Measurements from ENCODE around the gene WWP2. TPM values are rescaled to one million over a fixed set of nuclear protein-coding genes. Genes with fewer than 3 reads are reported as not detected.
A peak's percentile ranks its signal among the peaks of the same experiment; 100 is the strongest.
"Not testable (repeated sequence)": the region's sequence is repeated elsewhere in the genome, so short reads cannot be mapped to it uniquely, and the experiment has no call there.

The WWP2 gene
- total and polyA plus RNA-seq, 2 experiments from 2014 or later = 19.9 to 23.1 TPM

DNA sequence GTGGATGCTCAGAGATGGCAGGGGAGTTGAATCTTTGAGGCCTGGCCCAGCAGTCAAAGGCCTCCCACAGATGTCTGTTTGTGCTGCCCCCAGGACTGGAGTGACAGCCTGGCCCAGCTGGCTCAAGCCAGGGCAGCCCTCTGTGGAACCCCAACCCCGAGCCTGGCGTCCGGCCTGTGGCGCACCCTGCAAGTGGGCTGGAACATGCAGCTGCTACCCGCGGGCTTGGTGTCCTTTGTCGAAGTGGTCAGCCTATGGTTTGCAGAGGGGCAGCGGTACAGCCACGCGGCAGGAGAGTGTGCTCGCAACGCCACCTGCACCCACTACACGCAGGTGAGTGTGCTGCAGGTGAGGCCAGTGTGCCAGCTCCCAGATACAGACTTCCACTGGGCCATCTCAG lies 192.1 kb downstream of the WWP2 start:
- not testable (repeated sequence) for H3K9me3 ChIP-seq (ENCODE audit: low read depth); H3K27me3 ChIP-seq; H3K27ac ChIP-seq; DNase-seq (ENCODE audit: low spot score); H3K9me2 ChIP-seq (replicated peaks; ENCODE audit: insufficient read depth); H3K4me1 ChIP-seq (ENCODE audit: insufficient read depth); H2AFZ ChIP-seq; H4K20me1 ChIP-seq (ENCODE audit: insufficient read depth, poor library complexity, severe bottlenecking); H3K4me2 ChIP-seq; H3K36me3 ChIP-seq (replicated peaks; ENCODE audit: insufficient read depth, low read depth); H3K79me2 ChIP-seq; H3K4me3 ChIP-seq
- WGBS (ENCODE audit: low lambda C conversion rate, missing lambda C conversion rate) = 96% methylated on average over 13 of the region's 13 CpGs

DNA sequence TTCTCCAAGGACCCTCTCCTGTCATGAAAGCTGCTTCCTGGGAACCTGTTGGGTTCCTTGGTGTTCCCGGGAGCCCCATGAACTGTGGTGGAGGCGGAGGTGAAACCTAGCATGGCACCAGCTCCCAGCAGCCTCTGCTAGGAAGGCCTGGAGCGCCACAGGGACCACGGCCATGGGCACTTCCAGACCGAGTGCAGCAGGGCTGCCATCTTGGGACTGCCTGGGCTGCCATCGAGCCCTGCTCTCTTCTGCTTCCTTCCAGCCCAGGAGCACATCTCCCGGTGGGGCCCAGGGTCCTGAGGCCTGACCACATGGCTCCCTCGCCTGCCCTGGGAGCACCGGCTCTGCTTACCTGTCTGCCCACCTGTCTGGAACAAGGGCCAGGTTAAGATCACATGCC lies 201.2 kb downstream of the WWP2 start:
- H3K27ac ChIP-seq; H3K79me2 ChIP-seq; H3K27me3 ChIP-seq; H3K4me1 ChIP-seq (ENCODE audit: insufficient read depth); DNase-seq (ENCODE audit: low spot score); H4K20me1 ChIP-seq (ENCODE audit: insufficient read depth, poor library complexity, severe bottlenecking); H3K4me2 ChIP-seq; H3K9me2 ChIP-seq (replicated peaks; ENCODE audit: insufficient read depth); H2AFZ ChIP-seq; H3K9me3 ChIP-seq (ENCODE audit: low read depth); H3K4me3 ChIP-seq; H3K36me3 ChIP-seq (replicated peaks; ENCODE audit: insufficient read depth, low read depth): not testable (repeated sequence)
- WGBS (ENCODE audit: low lambda C conversion rate, missing lambda C conversion rate) = no CpG with 5 or more reads among the region's 9 CpGs

DNA sequence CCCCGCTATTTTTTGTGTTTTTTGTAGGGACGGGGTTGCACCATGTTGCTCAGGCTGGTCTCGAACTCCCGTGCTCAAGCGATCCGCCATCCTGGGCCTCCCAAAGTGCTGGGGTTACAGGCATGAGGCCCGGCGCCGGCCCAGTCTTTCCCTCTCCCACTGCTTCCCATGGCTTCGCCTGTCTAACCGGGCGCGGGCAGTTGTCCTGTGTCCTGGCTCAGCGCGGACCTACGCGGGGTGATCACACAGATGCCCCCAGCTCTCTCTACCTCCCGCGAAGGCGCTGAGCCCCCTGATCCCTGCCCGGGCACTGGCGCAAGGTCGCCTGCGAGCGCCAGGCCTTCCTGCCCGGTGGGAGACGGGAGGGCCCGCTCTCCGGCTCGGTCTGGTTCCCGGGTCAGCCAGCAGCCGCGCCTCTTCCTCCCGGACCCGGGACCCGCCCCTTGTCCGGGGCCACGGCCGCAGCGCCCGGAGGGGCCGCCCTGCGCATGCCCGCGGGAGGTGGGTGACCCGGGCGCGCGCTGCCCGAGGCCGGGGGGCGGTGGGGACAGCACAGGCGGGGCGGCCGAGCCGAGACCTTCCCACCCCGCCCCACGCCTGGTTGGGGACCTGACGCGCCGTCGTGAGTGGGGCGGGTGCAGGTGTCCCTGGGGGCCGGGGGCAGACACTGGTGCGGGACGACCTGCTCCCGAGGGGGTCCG lies 203.0 kb downstream of the WWP2 start:
- whole genome bisulfite sequencing (ENCODE audit: low lambda C conversion rate, missing lambda C conversion rate) = 66% methylated on average over 18 of the region's 68 CpGs

DNA sequence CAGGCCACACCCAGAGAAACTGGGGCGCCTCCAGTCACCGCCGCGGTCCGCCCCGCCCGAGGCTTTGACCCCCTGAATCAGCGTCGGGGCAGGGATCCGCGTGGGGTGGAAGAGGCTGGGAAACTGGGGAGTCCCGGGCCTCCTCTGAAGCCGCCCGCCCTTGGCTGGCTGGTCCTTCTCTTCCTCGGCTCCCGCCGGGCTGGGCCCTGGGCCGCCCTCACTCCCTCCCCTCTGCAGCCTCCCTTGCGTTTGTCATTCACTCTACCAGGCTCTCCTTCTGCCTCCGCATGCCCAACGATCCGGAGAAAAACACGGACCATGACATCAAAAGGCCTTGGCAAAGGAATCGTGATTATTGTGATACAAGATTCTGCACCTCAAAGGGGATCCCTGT lies 203.5 kb downstream of the WWP2 start:
- not testable (repeated sequence) for H3K4me3 ChIP-seq; H3K36me3 ChIP-seq (replicated peaks; ENCODE audit: insufficient read depth, low read depth); H3K27ac ChIP-seq; H3K9me3 ChIP-seq (ENCODE audit: low read depth); H3K79me2 ChIP-seq; H3K9me2 ChIP-seq (replicated peaks; ENCODE audit: insufficient read depth); H3K27me3 ChIP-seq; DNase-seq (ENCODE audit: low spot score); H4K20me1 ChIP-seq (ENCODE audit: insufficient read depth, poor library complexity, severe bottlenecking); H3K4me1 ChIP-seq (ENCODE audit: insufficient read depth); H2AFZ ChIP-seq
- peak overlapping the region; percentile 61 for H3K4me2 ChIP-seq
- 62% methylated on average over 7 of the region's 24 CpGs for WGBS (ENCODE audit: low lambda C conversion rate, missing lambda C conversion rate)

More for the DNA sequence above, 203.0 kb downstream of the WWP2 start:
- not testable (repeated sequence) for H3K9me3 ChIP-seq (ENCODE audit: low read depth); H3K36me3 ChIP-seq (replicated peaks; ENCODE audit: insufficient read depth, low read depth); H2AFZ ChIP-seq; H3K79me2 ChIP-seq; H4K20me1 ChIP-seq (ENCODE audit: insufficient read depth, poor library complexity, severe bottlenecking); H3K9me2 ChIP-seq (replicated peaks; ENCODE audit: insufficient read depth); H3K4me3 ChIP-seq; H3K27ac ChIP-seq; H3K27me3 ChIP-seq; H3K4me1 ChIP-seq (ENCODE audit: insufficient read depth)
- H3K4me2 ChIP-seq = peak overlapping the region; percentile 61
- DNase-seq (ENCODE audit: low spot score) = peak; percentile 9

DNA sequence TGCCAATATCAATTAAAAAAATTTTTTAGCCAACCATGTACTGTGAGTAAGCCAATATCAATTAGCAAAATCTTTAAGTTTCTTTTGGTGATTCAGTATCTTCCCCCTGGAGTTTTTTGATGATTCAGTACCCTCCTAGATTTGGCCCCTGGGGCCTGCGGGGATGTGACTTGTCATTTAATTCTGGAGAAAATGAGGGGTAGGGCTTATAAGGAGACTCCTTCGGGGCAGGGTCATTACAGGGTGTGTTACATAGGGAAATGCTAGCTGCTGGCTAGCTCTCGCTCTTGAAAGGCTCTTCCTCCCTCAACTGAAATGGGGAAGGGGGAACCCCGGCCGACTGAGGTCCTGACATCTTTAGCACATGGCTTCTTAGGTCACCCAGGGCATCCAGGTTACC lies 205.6 kb downstream of the WWP2 start:
- H3K79me2 ChIP-seq; H3K9me3 ChIP-seq (ENCODE audit: low read depth); H3K9me2 ChIP-seq (replicated peaks; ENCODE audit: insufficient read depth); H4K20me1 ChIP-seq (ENCODE audit: insufficient read depth, poor library complexity, severe bottlenecking); H2AFZ ChIP-seq; H3K4me2 ChIP-seq; H3K27ac ChIP-seq; H3K4me3 ChIP-seq; DNase-seq (ENCODE audit: low spot score); H3K4me1 ChIP-seq (ENCODE audit: insufficient read depth); H3K36me3 ChIP-seq (replicated peaks; ENCODE audit: insufficient read depth, low read depth); H3K27me3 ChIP-seq: not testable (repeated sequence)
- no CpG with 5 or more reads among the region's 5 CpGs for WGBS (ENCODE audit: low lambda C conversion rate, missing lambda C conversion rate)

DNA sequence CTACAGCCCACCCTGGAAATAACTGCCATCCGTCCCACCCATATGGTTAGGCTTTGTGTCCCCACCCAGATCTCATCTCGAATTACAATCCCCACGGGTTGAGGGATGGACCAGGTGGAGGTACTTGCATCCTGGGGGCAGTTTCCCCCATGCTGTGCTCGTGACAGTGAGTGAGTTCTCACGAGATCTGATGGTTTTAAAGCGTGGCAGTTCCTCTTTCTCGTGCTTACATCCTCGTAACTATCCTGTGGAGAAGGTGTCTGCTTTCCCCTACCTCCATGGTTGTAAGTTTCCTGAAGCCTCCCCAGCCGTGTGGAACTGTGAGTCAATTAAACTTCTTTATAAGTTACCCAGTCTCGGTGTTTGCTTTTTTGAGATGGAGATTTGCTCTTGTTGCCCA lies 206.0 kb downstream of the WWP2 start:
- not testable (repeated sequence) for H3K4me1 ChIP-seq (ENCODE audit: insufficient read depth); H3K9me2 ChIP-seq (replicated peaks; ENCODE audit: insufficient read depth); H4K20me1 ChIP-seq (ENCODE audit: insufficient read depth, poor library complexity, severe bottlenecking); H3K4me2 ChIP-seq; H3K9me3 ChIP-seq (ENCODE audit: low read depth); H3K27ac ChIP-seq; H3K4me3 ChIP-seq; DNase-seq (ENCODE audit: low spot score); H3K27me3 ChIP-seq; H3K36me3 ChIP-seq (replicated peaks; ENCODE audit: insufficient read depth, low read depth); H3K79me2 ChIP-seq; H2AFZ ChIP-seq
- WGBS (ENCODE audit: low lambda C conversion rate, missing lambda C conversion rate) = no CpG with 5 or more reads among the region's 10 CpGs

DNA sequence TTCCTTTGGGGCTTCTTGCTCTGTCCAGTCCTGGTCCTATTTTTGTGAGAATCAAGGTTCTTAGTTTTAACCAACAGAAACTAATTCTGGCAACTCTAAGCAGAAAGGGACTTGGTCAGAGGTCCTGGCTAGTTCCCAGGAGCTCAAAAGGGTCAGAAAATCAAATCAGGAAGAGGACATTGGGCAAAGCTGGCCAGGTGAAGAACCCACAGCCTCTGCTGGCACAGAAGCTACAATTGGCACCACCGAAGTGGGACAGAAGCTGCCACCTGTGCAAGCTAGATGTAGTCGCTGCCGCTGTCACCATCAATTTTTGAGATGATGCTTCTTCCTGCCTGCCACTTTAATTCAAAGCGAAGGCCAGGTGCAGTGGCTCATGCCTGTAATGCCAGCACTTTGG lies 207.5 kb downstream of the WWP2 start:
- H3K79me2 ChIP-seq; H3K9me3 ChIP-seq (ENCODE audit: low read depth); H2AFZ ChIP-seq; H3K27ac ChIP-seq; H3K27me3 ChIP-seq; H3K36me3 ChIP-seq (replicated peaks; ENCODE audit: insufficient read depth, low read depth); H4K20me1 ChIP-seq (ENCODE audit: insufficient read depth, poor library complexity, severe bottlenecking); H3K4me1 ChIP-seq (ENCODE audit: insufficient read depth); H3K9me2 ChIP-seq (replicated peaks; ENCODE audit: insufficient read depth); H3K4me2 ChIP-seq; H3K4me3 ChIP-seq; DNase-seq (ENCODE audit: low spot score): not testable (repeated sequence)
- 97% methylated on average over 3 of the region's 4 CpGs for WGBS (ENCODE audit: low lambda C conversion rate, missing lambda C conversion rate)

DNA sequence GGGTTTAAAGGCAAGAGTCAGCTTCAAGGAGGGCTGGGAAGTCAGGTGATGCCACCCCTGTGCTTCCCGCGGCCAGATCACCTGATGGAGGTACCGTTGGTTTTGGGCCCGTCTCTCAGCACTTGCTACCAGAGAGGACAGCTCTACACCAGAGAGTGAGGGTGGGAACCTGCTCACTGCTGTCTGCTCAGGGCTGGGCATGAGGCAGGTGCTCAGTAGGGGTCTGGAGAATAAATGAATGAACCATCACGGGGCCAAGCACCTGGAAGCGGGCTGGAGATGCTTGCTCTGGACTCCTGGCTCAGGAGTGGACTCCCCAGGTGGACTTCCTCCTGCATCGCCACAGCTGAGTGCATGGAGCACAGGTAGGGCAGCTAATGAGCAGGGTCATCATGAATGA lies 210.0 kb downstream of the WWP2 start:
- H3K9me3 ChIP-seq (ENCODE audit: low read depth); H2AFZ ChIP-seq; H3K27ac ChIP-seq; H4K20me1 ChIP-seq (ENCODE audit: insufficient read depth, poor library complexity, severe bottlenecking); H3K27me3 ChIP-seq; H3K79me2 ChIP-seq; H3K9me2 ChIP-seq (replicated peaks; ENCODE audit: insufficient read depth); H3K36me3 ChIP-seq (replicated peaks; ENCODE audit: insufficient read depth, low read depth); H3K4me3 ChIP-seq; DNase-seq (ENCODE audit: low spot score); H3K4me1 ChIP-seq (ENCODE audit: insufficient read depth); H3K4me2 ChIP-seq: not testable (repeated sequence)
- WGBS (ENCODE audit: low lambda C conversion rate, missing lambda C conversion rate) = 97% methylated on average over 5 of the region's 7 CpGs

DNA sequence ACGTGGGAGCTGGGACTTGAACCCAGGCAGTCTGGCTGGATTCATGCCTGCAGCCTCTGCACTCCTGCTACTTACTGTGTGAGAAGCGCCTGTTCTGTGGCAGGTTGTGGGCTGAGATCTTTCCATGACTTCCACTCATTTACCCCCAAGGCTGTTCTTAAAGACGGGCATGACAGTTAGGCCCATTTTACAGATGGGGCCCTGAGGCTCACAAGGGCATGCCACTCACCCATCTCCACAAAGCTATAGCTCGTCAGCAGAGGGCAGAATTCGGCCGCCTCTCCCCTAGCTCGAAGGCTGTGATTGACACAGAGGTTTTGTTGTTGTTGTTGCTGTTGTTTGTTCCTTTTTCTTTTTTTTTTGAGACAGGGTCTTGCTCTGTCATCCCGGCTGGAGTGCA lies 210.8 kb downstream of the WWP2 start:
- not testable (repeated sequence) for DNase-seq (ENCODE audit: low spot score); H3K79me2 ChIP-seq; H2AFZ ChIP-seq; H3K27me3 ChIP-seq; H3K4me1 ChIP-seq (ENCODE audit: insufficient read depth); H3K27ac ChIP-seq; H4K20me1 ChIP-seq (ENCODE audit: insufficient read depth, poor library complexity, severe bottlenecking); H3K36me3 ChIP-seq (replicated peaks; ENCODE audit: insufficient read depth, low read depth); H3K4me2 ChIP-seq; H3K9me2 ChIP-seq (replicated peaks; ENCODE audit: insufficient read depth); H3K4me3 ChIP-seq; H3K9me3 ChIP-seq (ENCODE audit: low read depth)
- 90% methylated on average over 7 of the region's 8 CpGs for WGBS (ENCODE audit: low lambda C conversion rate, missing lambda C conversion rate)
